GM10847 (cell line): Measurements from ENCODE around the gene FOXN3.

Source experiments
- POLR2A ChIP-seq: IDR thresholded peaks from 2 replicates; pipeline ENCODE4 v1.6.1; 2011; ENCODE audit not compliant: insufficient read length; ENCODE audit errors: extremely low read depth

FOXN3 gene

DNA sequence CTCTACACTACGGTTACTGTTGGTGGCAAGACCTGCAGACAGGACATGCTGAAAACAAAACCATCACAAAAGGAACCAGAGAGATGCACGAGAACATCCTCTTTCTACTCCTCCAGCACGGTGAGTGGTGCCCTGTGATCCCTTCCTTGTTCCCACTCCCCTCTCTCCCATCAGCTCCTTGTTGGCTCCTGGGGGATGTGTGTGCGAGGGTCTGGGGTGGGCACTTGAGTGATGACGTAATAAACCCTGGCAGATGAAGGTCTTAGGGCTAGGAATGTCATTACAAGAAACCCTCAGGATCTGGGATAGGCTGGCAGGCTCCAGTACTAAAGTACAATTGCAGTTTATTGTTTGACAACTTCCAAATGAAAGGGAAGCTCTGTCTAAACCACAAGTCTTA, 261.5 kb downstream of the FOXN3 start:
- TF ChIP-seq POLR2A = no peak

DNA sequence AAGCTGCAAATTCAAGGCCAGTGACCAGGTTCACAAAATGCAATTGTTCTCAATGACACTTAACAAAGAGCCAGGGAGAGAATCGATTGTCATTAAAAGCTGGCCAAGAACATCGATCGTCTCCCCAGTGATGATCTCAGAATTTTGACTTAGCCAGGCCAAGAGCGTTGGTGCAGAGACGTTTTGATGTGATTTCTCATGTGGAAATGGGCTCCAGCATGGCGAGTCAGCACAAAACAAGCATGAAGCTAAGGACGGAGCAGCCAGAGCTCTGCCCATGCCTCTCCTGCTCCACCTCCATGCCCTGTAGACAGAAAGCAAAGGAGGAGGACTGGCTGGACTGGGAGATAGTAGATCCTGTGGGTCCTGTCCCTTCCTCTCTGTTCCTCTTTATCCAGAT, 270.8 kb downstream of the FOXN3 start:
- TF ChIP-seq POLR2A = no peak

DNA sequence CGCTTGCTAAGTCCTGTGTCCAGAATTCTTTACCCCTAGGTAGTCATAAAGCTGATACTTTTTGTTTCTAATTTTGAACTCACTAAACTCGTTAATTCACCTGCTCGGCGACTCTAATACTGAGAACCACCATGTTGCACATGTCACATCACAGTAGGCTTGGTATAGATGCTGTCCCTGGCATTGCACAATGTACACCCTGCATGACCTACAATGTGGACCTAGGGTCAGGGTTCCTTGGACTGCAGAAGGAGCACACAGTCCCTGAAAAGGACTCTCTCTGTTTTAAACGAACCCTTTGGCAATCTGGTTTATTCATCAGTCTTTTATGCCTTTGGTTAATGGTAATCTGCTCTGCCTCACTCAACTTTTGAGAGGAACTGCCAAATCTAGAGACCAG, 272.4 kb downstream of the FOXN3 start:
- TF ChIP-seq POLR2A = no peak

DNA sequence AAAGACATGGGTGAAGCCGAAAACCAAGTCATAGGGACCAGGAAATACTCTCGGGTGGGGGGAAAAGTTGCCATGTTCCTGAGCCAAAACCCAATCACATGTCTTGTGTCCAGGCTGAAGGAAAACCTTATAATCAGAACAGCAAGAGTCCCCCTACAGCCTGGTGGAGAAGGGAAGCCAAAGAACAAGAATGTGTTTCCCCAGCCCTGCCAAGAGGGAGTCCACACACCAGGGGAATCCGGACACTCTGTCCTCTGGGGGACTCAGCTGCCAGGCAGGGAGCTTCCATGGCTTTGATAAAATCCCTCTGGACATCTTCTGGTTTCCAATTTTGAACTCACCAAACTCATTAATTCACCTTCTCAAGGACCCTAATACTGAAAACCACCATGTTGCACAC, 273.0 kb downstream of the FOXN3 start:
- no peak for TF ChIP-seq POLR2A

DNA sequence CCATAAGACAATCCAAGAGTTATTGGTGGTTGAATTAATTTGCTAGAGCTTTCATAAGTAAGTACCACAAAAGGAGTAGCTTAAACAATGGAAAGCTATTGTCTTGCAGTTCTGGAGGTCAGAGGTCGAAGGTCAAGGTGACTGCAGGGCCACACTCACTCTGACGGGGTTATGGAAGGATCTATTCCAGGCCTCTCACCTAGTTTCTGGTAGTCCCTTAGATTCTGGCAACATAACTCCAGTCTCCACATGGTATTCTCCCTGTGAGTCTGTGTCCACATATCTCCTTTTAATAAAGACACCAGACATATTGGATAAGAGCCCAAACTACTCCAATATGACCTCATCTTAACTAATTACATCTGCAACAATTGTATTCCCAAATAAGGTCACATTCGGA, 273.4 kb downstream of the FOXN3 start:
- no peak for TF ChIP-seq POLR2A

DNA sequence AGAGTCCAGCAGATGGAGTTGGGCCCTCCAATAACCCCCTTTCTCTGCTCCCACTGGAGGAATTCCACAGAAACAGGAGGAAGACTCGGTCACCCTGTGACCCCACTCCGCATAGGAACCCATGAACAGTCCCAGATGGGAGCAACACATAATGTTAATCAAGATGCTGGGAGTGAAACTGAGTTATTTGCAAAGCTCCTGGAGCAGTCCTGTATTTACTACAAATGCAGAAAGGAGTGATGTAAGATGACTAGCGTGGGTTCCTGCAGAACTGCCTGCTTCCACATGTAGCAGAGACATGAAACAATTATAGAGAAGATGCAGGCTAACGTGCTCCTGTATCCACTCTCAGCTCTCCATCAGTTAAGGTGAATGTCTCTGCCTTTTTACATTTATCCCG, 274.7 kb downstream of the FOXN3 start:
- TF ChIP-seq POLR2A = no peak

DNA sequence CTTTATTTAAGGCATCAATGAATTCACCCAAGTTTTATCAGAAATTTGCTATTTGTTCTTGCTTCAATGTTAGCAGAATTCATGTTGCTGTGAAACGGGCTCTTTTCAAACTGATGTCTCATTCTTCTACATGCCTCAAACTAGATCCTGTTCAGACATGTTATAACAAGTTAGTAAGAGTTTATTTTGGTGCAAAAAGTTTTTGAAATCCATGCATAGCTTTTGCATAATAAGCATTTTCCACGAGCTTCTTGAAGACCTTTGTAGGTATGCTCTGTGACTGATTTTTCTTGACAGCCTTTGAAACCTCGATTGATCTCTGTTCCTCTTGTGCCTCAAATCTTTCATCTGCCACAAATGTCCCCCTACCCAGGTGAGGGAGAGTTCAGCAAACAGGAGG, 275.2 kb downstream of the FOXN3 start:
- TF ChIP-seq POLR2A = no peak

DNA sequence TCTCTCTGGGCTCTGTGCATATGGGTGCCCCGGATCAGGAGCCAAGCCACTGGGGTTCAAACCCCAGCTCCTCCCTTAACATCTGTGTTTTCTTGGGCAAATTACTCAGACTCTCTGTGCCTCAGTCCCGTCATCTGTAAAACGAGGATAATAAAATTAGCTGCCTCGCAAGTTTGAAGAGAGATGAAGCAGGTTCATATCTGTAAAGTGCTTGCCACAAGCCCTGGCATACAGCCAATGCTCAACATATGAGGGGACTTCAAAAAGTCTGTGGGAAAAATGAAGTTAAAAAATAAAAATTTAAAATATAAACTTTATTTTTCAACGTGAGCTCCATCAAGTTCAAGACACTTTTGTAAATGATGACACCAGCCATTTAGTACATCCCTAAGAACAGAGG, 276.7 kb downstream of the FOXN3 start:
- no peak for TF ChIP-seq POLR2A

DNA sequence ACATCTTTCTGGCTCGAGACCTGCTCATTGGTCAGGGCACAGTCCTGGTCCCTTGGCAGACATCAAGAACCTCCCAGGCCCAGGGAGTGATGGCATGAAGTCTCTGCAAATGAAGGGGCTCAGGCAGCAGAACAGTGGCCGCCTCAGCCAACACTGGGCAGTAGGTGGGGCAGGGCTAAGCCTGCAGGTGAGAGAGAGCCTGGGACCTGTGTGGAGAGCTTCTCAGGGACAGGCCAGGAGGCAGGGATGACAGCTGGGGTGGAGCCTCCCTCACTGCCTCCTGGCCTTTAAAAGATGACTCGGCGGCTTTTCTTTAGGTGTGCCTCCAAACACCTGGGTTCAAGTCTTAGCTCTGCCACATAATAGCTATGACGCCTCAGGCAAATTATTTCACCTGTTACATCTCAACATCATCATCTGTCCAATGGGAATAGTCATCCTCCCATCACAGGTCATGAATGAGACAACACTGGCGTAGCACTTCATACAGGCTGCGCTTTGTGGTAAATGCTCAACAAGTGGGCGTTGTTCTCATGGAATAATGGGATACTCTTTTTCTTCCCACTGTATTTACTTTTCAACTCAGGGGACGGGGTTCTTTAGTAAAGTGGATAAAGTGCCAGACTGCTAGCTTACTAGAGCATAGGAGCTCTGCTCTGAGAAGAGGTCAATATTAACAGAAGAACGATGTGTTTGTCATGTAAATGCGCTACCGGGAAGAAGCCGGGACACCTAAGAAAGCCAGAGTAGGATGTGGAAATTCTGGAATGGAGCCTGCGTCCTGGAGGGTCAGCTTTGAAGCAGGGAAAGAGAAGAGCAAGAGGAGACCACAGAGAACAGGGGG, 277.4 kb downstream of the FOXN3 start:
- TF ChIP-seq POLR2A = no peak

DNA sequence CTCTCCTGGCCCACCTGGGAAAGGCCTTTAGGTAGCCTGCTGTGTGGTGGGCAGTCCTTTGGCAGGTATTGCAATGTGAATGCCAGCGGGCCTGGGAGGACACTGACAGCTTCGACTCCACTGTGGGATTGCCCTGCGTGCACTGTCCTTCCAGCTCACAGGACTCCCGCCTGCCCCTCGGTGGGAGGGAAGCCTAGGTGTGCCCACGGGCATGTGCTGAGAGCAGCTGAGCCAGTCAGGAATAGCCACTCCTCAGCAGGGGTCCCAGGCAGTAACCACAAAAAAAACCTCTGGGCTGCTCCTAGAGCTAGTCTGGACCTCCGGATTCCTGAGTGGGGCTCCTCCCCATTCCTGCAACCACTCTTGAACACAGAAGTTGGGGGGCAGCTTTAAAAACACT, 278.2 kb downstream of the FOXN3 start:
- TF ChIP-seq POLR2A = no peak

DNA sequence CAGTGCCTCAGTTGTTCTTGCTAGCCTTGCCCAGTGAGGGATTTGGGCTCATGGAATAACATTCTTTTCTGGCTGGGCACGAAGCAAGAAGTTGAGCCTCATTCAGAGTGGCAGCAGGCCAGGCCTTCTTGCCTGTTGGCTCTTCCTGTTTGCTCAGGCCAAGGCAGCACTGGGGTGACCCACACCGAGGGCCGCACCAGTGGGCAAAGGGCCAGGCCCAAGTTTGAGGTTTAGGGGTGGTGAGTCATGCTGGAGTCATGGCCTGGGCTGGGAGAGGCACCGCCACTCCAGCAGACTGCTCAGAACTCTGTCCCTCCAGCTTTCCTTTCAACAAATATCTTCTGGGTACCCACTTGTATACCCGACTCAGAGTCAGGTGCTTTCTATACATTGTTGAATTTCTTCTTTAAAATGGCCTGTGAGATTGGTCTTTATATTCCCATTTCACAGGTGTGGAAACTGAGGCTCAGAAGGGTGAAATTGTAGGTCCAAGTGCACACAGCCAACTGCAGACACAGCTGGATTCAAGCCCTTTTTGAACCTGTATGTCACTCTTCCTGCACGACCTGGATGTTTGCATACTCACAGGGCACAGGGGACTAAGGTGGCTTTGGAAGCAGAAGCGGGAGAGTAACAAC, 279.4 kb downstream of the FOXN3 start:
- TF ChIP-seq POLR2A = no peak

DNA sequence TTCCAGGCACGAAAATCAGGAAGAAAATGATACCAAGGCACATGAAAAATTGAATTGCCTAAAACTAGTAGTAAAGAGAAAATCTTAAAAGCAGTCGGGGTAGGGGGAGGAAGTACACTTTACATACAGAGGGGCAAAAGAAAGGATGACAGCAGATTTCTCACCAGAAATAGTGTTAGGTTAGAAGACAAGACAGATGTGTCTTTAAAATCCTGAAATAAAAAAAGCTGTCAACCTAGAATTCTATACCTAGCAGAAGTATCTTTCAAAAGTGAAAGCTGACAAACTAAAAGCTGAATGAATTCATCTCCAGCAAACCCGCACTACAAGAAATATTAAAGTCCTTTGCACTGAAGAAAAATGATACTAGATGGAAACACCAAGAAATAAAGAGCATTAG, 280.4 kb downstream of the FOXN3 start:
- no peak for TF ChIP-seq POLR2A

DNA sequence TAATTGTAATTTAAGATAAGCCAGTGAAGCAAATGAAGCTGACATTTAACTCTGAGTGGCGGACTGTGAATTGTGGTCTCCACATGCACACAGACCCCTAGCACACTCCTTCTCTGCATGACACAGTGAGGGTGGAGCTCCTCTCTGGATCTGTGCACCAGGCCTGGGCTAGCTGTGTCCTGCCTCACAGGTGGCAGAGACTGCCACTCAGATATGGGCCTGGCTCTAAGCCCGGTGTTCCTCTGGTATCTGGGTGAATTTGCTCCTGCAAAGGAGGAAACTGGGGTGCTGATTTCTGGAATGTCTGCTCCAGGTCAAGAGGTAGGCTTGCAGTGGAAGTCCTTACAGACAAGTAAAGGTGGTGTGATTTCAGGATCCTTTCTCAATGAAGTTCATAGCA, 282.4 kb downstream of the FOXN3 start:
- TF ChIP-seq POLR2A = no peak

DNA sequence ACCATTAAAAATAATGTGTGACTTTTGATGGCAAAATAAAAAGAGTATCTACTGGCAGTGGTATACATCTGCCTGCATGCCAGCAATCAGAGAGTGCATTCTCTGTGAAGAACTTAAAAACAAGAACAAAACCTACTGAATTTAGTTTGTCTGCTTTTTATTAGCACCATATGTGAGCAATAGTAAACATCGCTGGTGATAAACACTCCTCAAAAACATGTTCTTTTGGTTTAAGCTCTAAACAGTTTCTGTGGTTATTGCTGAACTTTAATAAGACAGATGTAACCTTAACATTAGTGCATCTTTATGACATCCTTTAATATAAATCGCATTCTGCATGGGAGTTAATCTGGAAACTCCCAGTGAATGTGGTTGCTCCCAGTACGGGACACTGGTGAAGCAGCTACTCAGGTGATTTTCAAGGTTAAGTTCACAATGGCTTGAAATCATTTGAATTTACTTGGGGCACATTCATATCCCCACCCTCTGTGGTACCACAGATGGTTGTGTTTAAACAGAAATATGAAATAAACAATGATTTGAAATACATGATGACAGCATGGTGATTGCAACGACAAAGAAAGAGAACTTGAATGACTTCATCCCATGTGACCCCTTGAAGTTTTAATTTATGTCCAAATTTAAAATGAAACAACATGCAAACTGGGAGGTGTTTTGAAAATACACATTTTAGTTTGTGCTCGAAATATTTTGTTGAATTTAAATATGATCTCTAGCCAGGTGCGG, 285.9 kb downstream of the FOXN3 start:
- TF ChIP-seq POLR2A = no peak

DNA sequence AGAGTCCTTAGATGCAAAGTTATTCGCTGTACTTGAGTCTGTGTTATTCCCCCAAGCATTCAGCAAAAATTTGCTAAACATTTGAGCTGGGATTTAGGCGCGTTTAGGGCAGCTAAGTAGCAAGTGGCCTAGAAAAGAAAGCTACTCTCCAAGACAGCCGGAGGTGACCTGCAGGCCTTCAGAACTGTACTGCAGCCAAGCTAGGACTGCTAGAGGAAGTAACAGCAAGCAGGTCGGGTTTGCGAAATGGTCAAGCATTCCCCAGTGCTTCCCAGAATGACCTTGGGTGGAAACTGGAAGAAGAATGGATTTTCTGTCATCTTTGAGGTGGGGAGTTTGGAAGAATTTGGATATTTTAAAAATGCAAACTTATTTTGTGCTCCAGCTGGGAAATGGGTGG, 287.5 kb downstream of the FOXN3 start:
- no peak for TF ChIP-seq POLR2A
